ENCODE measurements around the gene ZMYM4. TPM values are rescaled to one million over a fixed set of nuclear protein-coding genes. Genes with fewer than 3 reads are reported as not detected.
"Not testable (repeated sequence)": the region's sequence is repeated elsewhere in the genome, so short reads cannot be mapped to it uniquely, and the experiment has no call there.

Gene ZMYM4
- total RNA-seq, 1 donor from 2014 or later: 31.9 TPM

- intact Hi-C loops (cut with micrococcal nuclease): no loop called here
- peaks cover 4% of the 10 kb centered on the region for H3K36me3 Mint-ChIP-seq (ENCODE audit: low read depth)
- no peaks in the 10 kb centered on the region for H3K9me3 Mint-ChIP-seq
- H3K4me3 Mint-ChIP-seq (ENCODE audit: low read depth): no peak overlapping the region
- H3K4me1 Mint-ChIP-seq (ENCODE audit: low read depth): peaks cover 4% of the 10 kb centered on the region
- H3K27me3 Mint-ChIP-seq (ENCODE audit: low read depth): no peaks in the 10 kb centered on the region
- no peak overlapping the region for H3K27ac Mint-ChIP-seq
- no peak for DNase-seq (ENCODE audit: low spot score)
These were observed 36.9 kb downstream of the ZMYM4 start for GRCh38 chr1:35305383-35305782.

- no peaks in the 10 kb centered on the region for H3K27me3 Mint-ChIP-seq (ENCODE audit: low read depth)
These were observed 47.1 kb downstream of the ZMYM4 start for GRCh38 chr1:35315649-35316048.

GRCh38 chr1:35316264-35316663 is 47.8 kb downstream of the ZMYM4 start:
- Mint-ChIP-seq H3K27me3 (ENCODE audit: low read depth) (no peaks in the 10 kb centered on the region), H3K4me3 (ENCODE audit: low read depth) (no peak overlapping the region), H3K4me1 (ENCODE audit: low read depth) (peaks cover 3% of the 10 kb centered on the region), H3K9me3 (no peaks in the 10 kb centered on the region), H3K36me3 (ENCODE audit: low read depth) (peaks cover 11% of the 10 kb centered on the region), H3K27ac (no peak overlapping the region)
- intact Hi-C loops (cut with micrococcal nuclease): no loop called here
- DNase-seq (ENCODE audit: low spot score): no peak

More at GRCh38 chr1:35315649-35316048, 47.1 kb downstream of the ZMYM4 start:
- Mint-ChIP-seq H3K27ac (no peak overlapping the region), H3K4me1 (ENCODE audit: low read depth) (peaks cover 3% of the 10 kb centered on the region), H3K36me3 (ENCODE audit: low read depth) (peaks cover 14% of the 10 kb centered on the region), H3K9me3 (no peaks in the 10 kb centered on the region), H3K4me3 (ENCODE audit: low read depth) (no peak overlapping the region)
- intact Hi-C loops (cut with micrococcal nuclease): no loop called here
- no peak for DNase-seq (ENCODE audit: low spot score)

- Mint-ChIP-seq H3K27ac (no peak overlapping the region), H3K27me3 (ENCODE audit: low read depth) (no peaks in the 10 kb centered on the region), H3K9me3 (no peaks in the 10 kb centered on the region), H3K4me1 (ENCODE audit: low read depth) (peaks cover 9% of the 10 kb centered on the region), H3K4me3 (ENCODE audit: low read depth) (no peak overlapping the region), H3K36me3 (ENCODE audit: low read depth) (peaks cover 8% of the 10 kb centered on the region)
- no peak for DNase-seq (ENCODE audit: low spot score)
- intact Hi-C loops (cut with micrococcal nuclease): no loop called here
These were observed 51.6 kb downstream of the ZMYM4 start for GRCh38 chr1:35319988-35320713.

- Mint-ChIP-seq H3K9me3 (no peaks in the 10 kb centered on the region), H3K4me3 (ENCODE audit: low read depth) (no peak overlapping the region), H3K36me3 (ENCODE audit: low read depth) (peaks cover 8% of the 10 kb centered on the region), H3K27me3 (ENCODE audit: low read depth) (no peaks in the 10 kb centered on the region), H3K27ac (no peak overlapping the region), H3K4me1 (ENCODE audit: low read depth) (peaks cover 9% of the 10 kb centered on the region)
- intact Hi-C loops (cut with micrococcal nuclease): no loop called here
- no peak for DNase-seq (ENCODE audit: low spot score)
These were observed 52.4 kb downstream of the ZMYM4 start for GRCh38 chr1:35320937-35321336.

GRCh38 chr1:35324486-35324885 is 56.0 kb downstream of the ZMYM4 start:
- H3K27me3 Mint-ChIP-seq (ENCODE audit: low read depth): no peaks in the 10 kb centered on the region
- H3K9me3 Mint-ChIP-seq: no peaks in the 10 kb centered on the region

GRCh38 chr1:35326246-35326866 is 57.8 kb downstream of the ZMYM4 start:
- Mint-ChIP-seq H3K27ac (no peak overlapping the region), H3K36me3 (ENCODE audit: low read depth) (peaks cover 5% of the 10 kb centered on the region), H3K27me3 (ENCODE audit: low read depth) (no peaks in the 10 kb centered on the region), H3K4me3 (ENCODE audit: low read depth) (no peak overlapping the region), H3K4me1 (ENCODE audit: low read depth) (peaks cover 6% of the 10 kb centered on the region), H3K9me3 (no peaks in the 10 kb centered on the region)
- intact Hi-C loops (cut with micrococcal nuclease): no loop called here
- no peak for DNase-seq (ENCODE audit: low spot score)

More at GRCh38 chr1:35324486-35324885, 56.0 kb downstream of the ZMYM4 start:
- intact Hi-C loops (cut with micrococcal nuclease): no loop called here
- no peak overlapping the region for H3K27ac Mint-ChIP-seq
- DNase-seq (ENCODE audit: low spot score): no peak
- no peak overlapping the region for H3K4me3 Mint-ChIP-seq (ENCODE audit: low read depth)
- peaks cover 6% of the 10 kb centered on the region for H3K4me1 Mint-ChIP-seq (ENCODE audit: low read depth)
- peaks cover 5% of the 10 kb centered on the region for H3K36me3 Mint-ChIP-seq (ENCODE audit: low read depth)

GRCh38 chr1:35331618-35332017 is 63.1 kb downstream of the ZMYM4 start:
- H3K4me3 Mint-ChIP-seq (ENCODE audit: low read depth); H3K4me1 Mint-ChIP-seq (ENCODE audit: low read depth); DNase-seq (ENCODE audit: low spot score); H3K27me3 Mint-ChIP-seq (ENCODE audit: low read depth); H3K27ac Mint-ChIP-seq; intact Hi-C loops (cut with micrococcal nuclease); H3K9me3 Mint-ChIP-seq: not testable (repeated sequence)
- peaks cover 14% of the 10 kb centered on the region for H3K36me3 Mint-ChIP-seq (ENCODE audit: low read depth)

GRCh38 chr1:35334485-35334884 is 66.0 kb downstream of the ZMYM4 start:
- no peak overlapping the region for H3K27ac Mint-ChIP-seq
- H3K4me3 Mint-ChIP-seq (ENCODE audit: low read depth): no peak overlapping the region
- H3K9me3 Mint-ChIP-seq: no peaks in the 10 kb centered on the region
- no peaks in the 10 kb centered on the region for H3K4me1 Mint-ChIP-seq (ENCODE audit: low read depth)
- H3K27me3 Mint-ChIP-seq (ENCODE audit: low read depth): no peaks in the 10 kb centered on the region
- no peak for DNase-seq (ENCODE audit: low spot score)
- intact Hi-C loops (cut with micrococcal nuclease): no loop called here
- H3K36me3 Mint-ChIP-seq (ENCODE audit: low read depth): peaks cover 15% of the 10 kb centered on the region

GRCh38 chr1:35340519-35340918 is 72.0 kb downstream of the ZMYM4 start:
- H3K4me3 Mint-ChIP-seq (ENCODE audit: low read depth): no peak overlapping the region
- intact Hi-C loops (cut with micrococcal nuclease): no loop called here
- peaks cover 12% of the 10 kb centered on the region for H3K36me3 Mint-ChIP-seq (ENCODE audit: low read depth)
- no peak overlapping the region for H3K27ac Mint-ChIP-seq
- H3K9me3 Mint-ChIP-seq: no peaks in the 10 kb centered on the region
- no peaks in the 10 kb centered on the region for H3K27me3 Mint-ChIP-seq (ENCODE audit: low read depth)
- DNase-seq (ENCODE audit: low spot score): no peak
- H3K4me1 Mint-ChIP-seq (ENCODE audit: low read depth): no peaks in the 10 kb centered on the region

GRCh38 chr1:35345439-35345981 is 77.0 kb downstream of the ZMYM4 start:
- Mint-ChIP-seq H3K4me3 (ENCODE audit: low read depth) (no peak overlapping the region), H3K27me3 (ENCODE audit: low read depth) (no peaks in the 10 kb centered on the region), H3K36me3 (ENCODE audit: low read depth) (no peaks in the 10 kb centered on the region), H3K9me3 (no peaks in the 10 kb centered on the region), H3K4me1 (ENCODE audit: low read depth) (peaks cover 6% of the 10 kb centered on the region), H3K27ac (no peak overlapping the region)
- no peak for DNase-seq (ENCODE audit: low spot score)
- intact Hi-C loops (cut with micrococcal nuclease): no loop called here

GRCh38 chr1:35350872-35351271 is 82.4 kb downstream of the ZMYM4 start:
- H3K4me3 Mint-ChIP-seq (ENCODE audit: low read depth): no peak overlapping the region
- no peak overlapping the region for H3K27ac Mint-ChIP-seq
- no peaks in the 10 kb centered on the region for H3K9me3 Mint-ChIP-seq
- no peaks in the 10 kb centered on the region for H3K27me3 Mint-ChIP-seq (ENCODE audit: low read depth)
- H3K36me3 Mint-ChIP-seq (ENCODE audit: low read depth): no peaks in the 10 kb centered on the region
- DNase-seq (ENCODE audit: low spot score): no peak
- intact Hi-C loops (cut with micrococcal nuclease): no loop called here
- H3K4me1 Mint-ChIP-seq (ENCODE audit: low read depth): peaks cover 3% of the 10 kb centered on the region

GRCh38 chr1:35359995-35360394 is 91.5 kb downstream of the ZMYM4 start:
- Mint-ChIP-seq H3K27me3 (ENCODE audit: low read depth) (no peaks in the 10 kb centered on the region), H3K27ac (no peak overlapping the region), H3K4me3 (ENCODE audit: low read depth) (no peak overlapping the region), H3K4me1 (ENCODE audit: low read depth) (peaks cover 15% of the 10 kb centered on the region), H3K36me3 (ENCODE audit: low read depth) (peaks cover 28% of the 10 kb centered on the region), H3K9me3 (no peaks in the 10 kb centered on the region)
- intact Hi-C loops (cut with micrococcal nuclease): no loop called here
- no peak for DNase-seq (ENCODE audit: low spot score)

Data from activated T-helper 2 cell treated with anti-CD3 and anti-CD28 coated beads, Interferon-gamma antibody, Interleukin-2, Interleukin-4, amounts not matched to agents 10 μg/mL and 5 μg/mL and 100 μg/mL, durations not matched to agents 14 hours and 24 hours and 36 hours (primary cell).